GM10266 (cell line): Measurements from ENCODE around the gene FAAP100.

Experiments used
- DNase-seq: peaks from one replicate; pipeline ENCODE4 v3.0.0; 2012; ENCODE audit errors: extremely low spot score
- CTCF ChIP-seq: IDR thresholded peaks from 2 replicates; pipeline ENCODE4 v1.5.1; 2012; ENCODE audit warnings: mild to moderate bottlenecking, low read depth; ENCODE audit not compliant: control insufficient read depth, insufficient read depth; ENCODE audit errors: missing control alignments

The FAAP100 gene

DNA sequence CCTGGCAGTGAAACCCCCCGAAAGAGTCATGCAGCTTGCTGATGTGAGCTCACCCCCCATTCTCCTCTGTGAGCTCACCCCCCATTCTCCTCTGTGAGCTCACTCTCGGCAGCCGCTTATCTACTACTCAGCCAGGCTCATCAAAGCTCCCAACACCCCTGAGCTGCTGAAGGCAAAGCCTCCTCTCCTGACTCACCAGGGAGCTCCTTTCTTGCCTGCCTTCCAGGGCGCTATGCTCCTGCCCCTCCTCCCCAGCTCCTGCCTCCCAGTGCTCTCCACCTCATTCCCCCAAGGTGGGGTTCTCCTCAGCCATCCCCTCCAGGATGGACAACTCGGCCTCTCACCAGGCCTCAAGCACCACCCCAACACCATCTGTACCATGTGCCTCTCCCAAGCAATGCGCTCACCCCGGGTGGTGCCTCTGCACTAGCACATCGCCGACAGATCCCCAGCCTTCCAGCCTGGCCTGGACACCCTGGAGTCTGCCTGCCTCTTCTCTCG is 27.7 kb upstream of the FAAP100 start:
- no peak for DNase-seq
- no peak for TF ChIP-seq CTCF

GRCh38 chr17:81579298-81579697 is 27.1 kb upstream of the FAAP100 start:
- no peak for DNase-seq
- TF ChIP-seq CTCF = no peak

GRCh38 chr17:81578561-81579225 is 26.5 kb upstream of the FAAP100 start:
- TF ChIP-seq CTCF = no peak
- DNase-seq = no peak

GRCh38 chr17:81578038-81578441 is 25.9 kb upstream of the FAAP100 start:
- no peak for TF ChIP-seq CTCF
- no peak for DNase-seq

- no peak for TF ChIP-seq CTCF
- no peak for DNase-seq
These were observed 25.3 kb upstream of the FAAP100 start for GRCh38 chr17:81577278-81578000.

GRCh38 chr17:81576621-81577277 is 24.6 kb upstream of the FAAP100 start:
- no peak for DNase-seq
- TF ChIP-seq CTCF = no peak
